Endothelial cell of coronary artery (primary cell): Measurements from ENCODE around the gene GNG13. TPM values are rescaled to one million over a fixed set of nuclear protein-coding genes. Genes with fewer than 3 reads are reported as not detected.

ENCODE experiments used
- total RNA-seq: library from RNA; depleted of rRNA; stranded (reverse); fragments of >200 nt; gene quantifications from 2 replicates; pipeline ENCODE4 v1.2.3, GENCODE V29; 2014

The GNG13 gene
- total RNA-seq: not detected in 2 replicates

GRCh38 chr16:799948-800833, at the start of gene GNG13:
Gene GNG13, minus strand, starts transcription at chr16:800734. Its CDS starts 1,657 bp downstream, at chr16:799077.

GRCh38 chr16:788399-789126, 12.0 kb downstream of the GNG13 start, which contains the start of gene CHTF18:
Gene CHTF18, plus strand, starts transcription at chr16:788620. Its CDS starts 65 bp downstream, at chr16:788685.

GRCh38 chr16:787978-788398, 12.5 kb downstream of the GNG13 start, which contains the start of gene RPUSD1:
Gene RPUSD1, minus strand, starts transcription at chr16:788381. Its CDS starts 644 bp downstream, at chr16:787737.

GRCh38 chr16:760545-761343, 39.8 kb downstream of the GNG13 start, which contains the start of gene MSLN:
Gene MSLN, plus strand, starts transcription at chr16:760734. Its CDS starts 1,947 bp downstream, at chr16:762681.

Other genes starting within 250 kb of the GNG13 start
- not detected in 2 replicates for gene PRR35, start 240.3 kb downstream of the GNG13 start, total RNA-seq
- 1.0 and 1.3 TPM in 2 replicates for gene NHLRC4, start 233.7 kb downstream of the GNG13 start, total RNA-seq
- 24.4 and 28.9 TPM in 2 replicates for gene PIGQ, start 230.8 kb downstream of the GNG13 start, total RNA-seq
- 9.3 and 10.2 TPM in 2 replicates for gene RAB40C, start 210.7 kb downstream of the GNG13 start, total RNA-seq
- gene WFIKKN1, start 169.7 kb downstream of the GNG13 start, total RNA-seq: 0.09 and 0.19 TPM in 2 replicates
- 69.7 and 76.9 TPM in 2 replicates for gene METTL26, start 164.4 kb downstream of the GNG13 start, total RNA-seq
- gene MCRIP2, start 158.9 kb downstream of the GNG13 start, total RNA-seq: 16.2 and 19.2 TPM in 2 replicates
- gene WDR90, start 151.4 kb downstream of the GNG13 start, total RNA-seq: 10.2 and 12.1 TPM in 2 replicates
- gene RHOT2, start 132.6 kb downstream of the GNG13 start, total RNA-seq: 29.7 and 37.8 TPM in 2 replicates
- 0.36 and 0.47 TPM in 2 replicates for gene RHBDL1, start 125.1 kb downstream of the GNG13 start, total RNA-seq
- gene STUB1, start 120.3 kb downstream of the GNG13 start, total RNA-seq: 160 and 181 TPM in 2 replicates
- gene JMJD8, start 116.4 kb downstream of the GNG13 start, total RNA-seq: 24.8 and 29.7 TPM in 2 replicates
- gene WDR24, start 110.3 kb downstream of the GNG13 start, total RNA-seq: 2.9 and 4.3 TPM in 2 replicates
- under 0.01 and 0.18 TPM in 2 replicates for gene FBXL16, start 94.9 kb downstream of the GNG13 start, total RNA-seq
- 42.5 and 56.3 TPM in 2 replicates for gene METRN, start 85.6 kb downstream of the GNG13 start, total RNA-seq
- gene ANTKMT, start 79.6 kb downstream of the GNG13 start, total RNA-seq: 22.8 and 26.4 TPM in 2 replicates
- gene CCDC78, start 74.3 kb downstream of the GNG13 start, total RNA-seq: 0.45 and 1.1 TPM in 2 replicates
- gene HAGHL, start 73.6 kb downstream of the GNG13 start, total RNA-seq: 7.9 and 11.6 TPM in 2 replicates
- gene CIAO3, start 59.7 kb downstream of the GNG13 start, total RNA-seq: 25.8 and 30.8 TPM in 2 replicates
- not detected in 2 replicates for gene MSLN, start 40.0 kb downstream of the GNG13 start, total RNA-seq
- 27.3 and 32.4 TPM in 2 replicates for gene RPUSD1, start 12.4 kb downstream of the GNG13 start, total RNA-seq
- gene CHTF18, start 12.1 kb downstream of the GNG13 start, total RNA-seq: 9.9 and 17.9 TPM in 2 replicates
- 7.8 and 9.1 TPM in 2 replicates for gene LMF1, start 170.2 kb upstream of the GNG13 start, total RNA-seq
- 0.28 and 0.45 TPM in 2 replicates for gene SOX8, start 181.0 kb upstream of the GNG13 start, total RNA-seq